Measurements from ENCODE around the gene NPAS3. TPM values are rescaled to one million over a fixed set of nuclear protein-coding genes. Genes with fewer than 3 reads are reported as not detected.

Gene NPAS3
- polyA plus RNA-seq, 2 of the 4 experiments (the other 2 are of a cell fraction) = not detected

DNA sequence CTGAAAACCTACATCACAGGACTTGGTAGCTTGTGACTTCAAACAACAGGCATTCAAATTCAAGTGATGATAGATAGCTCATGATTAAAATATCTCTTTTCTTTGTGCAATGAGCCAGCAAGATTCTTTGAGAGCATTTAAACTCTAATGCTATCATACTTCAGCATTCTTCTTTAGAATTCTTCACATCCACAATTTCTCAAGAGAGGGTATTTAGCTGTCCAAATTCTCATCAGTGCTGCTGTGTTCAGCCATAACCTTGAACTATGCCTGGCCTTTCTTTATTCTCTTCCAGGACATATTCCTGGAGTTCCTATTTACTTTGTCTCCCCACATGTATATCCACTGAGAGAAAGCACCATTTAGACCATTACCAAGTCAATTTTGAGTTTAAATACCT, 691.1 kb downstream of the NPAS3 start:
- FAIRE-seq (no peak), DNase-seq (ENCODE audit: low read depth in 1 of 2, low spot score in 1 of 2) (no peak), ATAC-seq (no peak)
- H3K27ac ChIP-seq = no peak overlapping the region
- ChIA-PET POLR2A (no interaction called here), CTCF (no interaction called here)
- TF ChIP-seq SREBF2 (IDR thresholded peaks at IDR 0.05) = no peak
- TF ChIP-seq RFX5 (IDR thresholded peaks at IDR 0.05) = no peak
- TF ChIP-seq RCOR1 (IDR thresholded peaks at IDR 0.05; ENCODE audit: low read depth, low read length) = no peak
- no peaks in the 10 kb centered on the region for H3K9me3 ChIP-seq
- no peak overlapping the region for H3K4me3 ChIP-seq
- no peaks in the 10 kb centered on the region for H3K4me1 ChIP-seq
- H3K4me2 ChIP-seq = no peak overlapping the region

DNA sequence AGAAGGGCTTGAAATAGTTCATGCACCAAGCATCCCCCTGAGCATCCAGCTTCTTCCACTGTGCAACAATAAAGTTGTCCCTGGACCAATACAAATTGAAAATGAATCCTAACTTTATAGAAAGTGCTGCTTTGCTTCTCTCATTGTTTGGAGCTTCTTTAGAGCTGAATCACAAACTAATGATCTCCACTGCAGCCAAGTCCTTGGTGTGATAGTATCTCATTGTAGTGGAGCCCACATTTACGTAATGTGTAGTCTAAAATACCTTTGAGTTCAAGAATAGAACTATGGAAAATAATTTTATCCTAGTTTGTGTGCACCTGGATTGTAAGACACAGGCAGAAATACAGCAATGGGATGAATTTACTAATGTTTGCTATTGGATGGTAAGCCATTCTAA, 692.3 kb downstream of the NPAS3 start:
- DNase-seq (ENCODE audit: low read depth in 1 of 2, low spot score in 1 of 2) (no peak), FAIRE-seq (no peak), ATAC-seq (no peak)
- ChIA-PET POLR2A (no interaction called here), CTCF (interaction anchor here (0.9 to 1.2 kb wide), 2 partner anchors 10 to 12 kb away, joined by 3 read pairs; no protein-coding TSS in a partner anchor)
- Histone ChIP-seq H3K4me3 (no peak overlapping the region), H3K9me3 (no peaks in the 10 kb centered on the region), H3K4me2 (no peak overlapping the region), H3K4me1 (no peaks in the 10 kb centered on the region), H3K27ac (no peak overlapping the region)
- TF ChIP-seq, protein P1, sequence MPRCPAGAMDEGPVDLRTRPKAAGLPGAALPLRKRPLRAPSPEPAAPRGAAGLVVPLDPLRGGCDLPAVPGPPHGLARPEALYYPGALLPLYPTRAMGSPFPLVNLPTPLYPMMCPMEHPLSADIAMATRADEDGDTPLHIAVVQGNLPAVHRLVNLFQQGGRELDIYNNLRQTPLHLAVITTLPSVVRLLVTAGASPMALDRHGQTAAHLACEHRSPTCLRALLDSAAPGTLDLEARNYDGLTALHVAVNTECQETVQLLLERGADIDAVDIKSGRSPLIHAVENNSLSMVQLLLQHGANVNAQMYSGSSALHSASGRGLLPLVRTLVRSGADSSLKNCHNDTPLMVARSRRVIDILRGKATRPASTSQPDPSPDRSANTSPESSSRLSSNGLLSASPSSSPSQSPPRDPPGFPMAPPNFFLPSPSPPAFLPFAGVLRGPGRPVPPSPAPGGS (IDR thresholded peaks at IDR 0.05) = no peak
- no peak for TF ChIP-seq EHF (CRISPR knock-in tag; IDR thresholded peaks at IDR 0.05)
- TF ChIP-seq EP300 (IDR thresholded peaks at IDR 0.05) = no peak
- TF ChIP-seq, protein P2, sequence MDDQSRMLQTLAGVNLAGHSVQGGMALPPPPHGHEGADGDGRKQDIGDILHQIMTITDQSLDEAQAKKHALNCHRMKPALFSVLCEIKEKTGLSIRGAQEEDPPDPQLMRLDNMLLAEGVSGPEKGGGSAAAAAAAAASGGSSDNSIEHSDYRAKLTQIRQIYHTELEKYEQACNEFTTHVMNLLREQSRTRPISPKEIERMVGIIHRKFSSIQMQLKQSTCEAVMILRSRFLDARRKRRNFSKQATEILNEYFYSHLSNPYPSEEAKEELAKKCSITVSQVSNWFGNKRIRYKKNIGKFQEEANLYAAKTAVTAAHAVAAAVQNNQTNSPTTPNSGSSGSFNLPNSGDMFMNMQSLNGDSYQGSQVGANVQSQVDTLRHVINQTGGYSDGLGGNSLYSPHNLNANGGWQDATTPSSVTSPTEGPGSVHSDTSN (IDR thresholded peaks at IDR 0.05) = no peak
- no peak for TF ChIP-seq SREBF2 (IDR thresholded peaks at IDR 0.05)
- TF ChIP-seq NFE2L2 (conservative IDR thresholded peaks at IDR 0.05; ENCODE audit: low read length) = no peak
- no peak for TF ChIP-seq POLR2AphosphoS2 (conservative IDR thresholded peaks at IDR 0.05; ENCODE audit: low read length)
- TF ChIP-seq RCOR1 (IDR thresholded peaks at IDR 0.05; ENCODE audit: low read depth, low read length) = no peak
- no peak for TF ChIP-seq CBX8 (IDR thresholded peaks at IDR 0.05)
- TF ChIP-seq HOXB13 (CRISPR knock-in tag; IDR thresholded peaks at IDR 0.05; ENCODE audit: low read depth) = no peak
- no peak for TF ChIP-seq PHF8 (IDR thresholded peaks at IDR 0.05; ENCODE audit: borderline replicate concordance, low read depth)
- WGBS (ENCODE audit: missing lambda C conversion rate) = 3% methylated on average over 1 of the region's 1 CpG

DNA sequence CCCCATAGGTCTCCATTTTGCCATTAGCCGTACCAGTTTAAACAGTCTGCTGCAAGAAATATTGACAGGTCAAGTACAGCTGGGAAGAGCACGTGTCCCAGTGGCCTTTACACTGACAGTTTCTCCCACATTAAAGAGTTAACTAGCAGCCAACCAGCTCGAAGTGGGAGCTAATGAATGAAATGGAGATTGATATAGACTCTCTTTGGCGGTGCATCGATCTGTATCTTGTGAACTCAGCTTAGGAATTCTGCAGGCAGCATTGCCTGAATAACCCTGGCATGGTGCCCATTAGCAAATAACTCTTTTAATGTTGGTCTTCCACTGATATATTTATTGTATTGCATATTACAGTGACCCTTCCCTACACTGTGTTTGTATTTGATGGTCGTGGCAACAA, 692.8 kb downstream of the NPAS3 start:
- Histone ChIP-seq H3K27ac (no peak overlapping the region), H3K4me3 (no peak overlapping the region), H3K4me1 (no peaks in the 10 kb centered on the region), H3K4me2 (no peak overlapping the region), H3K9me3 (no peaks in the 10 kb centered on the region)
- FAIRE-seq (no peak), ATAC-seq (no peak), DNase-seq (ENCODE audit: low read depth in 1 of 2, low spot score in 1 of 2) (no peak)
- ChIA-PET CTCF (interaction anchor here (1.2 kb wide), 1 partner anchor 10 kb away, joined by 3 read pairs; no protein-coding TSS in a partner anchor), POLR2A (no interaction called here)
- TF ChIP-seq, protein P1 (IDR thresholded peaks at IDR 0.05) = no peak
- TF ChIP-seq RCOR1 (IDR thresholded peaks at IDR 0.05; ENCODE audit: low read depth, low read length) = no peak
- TF ChIP-seq ZNF302 (CRISPR knock-in tag; IDR thresholded peaks at IDR 0.05) = no peak
- 39% methylated on average over 6 of the region's 6 CpGs for WGBS (ENCODE audit: missing lambda C conversion rate)

DNA sequence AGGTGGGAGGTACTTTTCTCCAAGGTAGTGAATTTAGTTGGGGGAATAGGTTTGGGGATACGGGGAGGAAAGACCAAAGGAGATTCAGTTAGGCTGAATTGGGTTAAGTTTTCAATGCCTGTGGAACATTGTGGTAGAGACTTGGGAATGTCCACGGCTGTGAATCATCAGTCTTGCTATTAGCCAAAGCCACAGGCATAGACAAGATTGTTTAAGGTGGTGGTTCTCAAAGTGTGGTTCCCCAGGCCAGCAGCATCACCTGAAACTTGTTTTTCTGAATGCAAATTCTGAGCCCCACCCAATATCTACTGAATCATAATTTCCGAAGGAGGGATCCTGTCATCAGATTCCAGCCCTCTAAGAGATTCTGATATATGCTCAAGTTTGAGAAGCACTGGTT, 696.0 kb downstream of the NPAS3 start:
- WGBS (ENCODE audit: missing lambda C conversion rate) = 8% methylated on average over 3 of the region's 3 CpGs
- H3K4me1 ChIP-seq = no peaks in the 10 kb centered on the region
- no peak overlapping the region for H3K27ac ChIP-seq
- FAIRE-seq = no peak
- no peaks in the 10 kb centered on the region for H3K9me3 ChIP-seq
- no peak overlapping the region for H3K4me3 ChIP-seq
- ATAC-seq = no peak
- DNase-seq (ENCODE audit: low read depth in 1 of 2, low spot score in 1 of 2) = no peak
- TF ChIP-seq CHD2 (IDR thresholded peaks at IDR 0.05; ENCODE audit: low read length, partially characterized antibody) (no peak), SREBF2 (IDR thresholded peaks at IDR 0.05) (no peak), MAZ (IDR thresholded peaks at IDR 0.05; ENCODE audit: borderline replicate concordance, low read depth, low read length) (no peak), RFX5 (IDR thresholded peaks at IDR 0.05) (no peak), GATA3 (IDR thresholded peaks at IDR 0.05; ENCODE audit: borderline replicate concordance) (no peak), KDM5A (IDR thresholded peaks at IDR 0.05) (no peak)
- TF ChIP-seq, protein P3, sequence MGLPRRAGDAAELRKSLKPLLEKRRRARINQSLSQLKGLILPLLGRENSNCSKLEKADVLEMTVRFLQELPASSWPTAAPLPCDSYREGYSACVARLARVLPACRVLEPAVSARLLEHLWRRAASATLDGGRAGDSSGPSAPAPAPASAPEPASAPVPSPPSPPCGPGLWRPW (IDR thresholded peaks at IDR 0.05) = no peak
- no peak overlapping the region for H3K4me2 ChIP-seq
- CTCF ChIA-PET = no interaction called here
- POLR2A ChIA-PET = no interaction called here

Data from A549 (cell line).